ENCODE measurements around the gene NFIA.

GRCh38 chr1:61089338-61089737 lies 7.0 kb downstream of the NFIA start:
- TF ChIP-seq CTCF (IDR thresholded peaks at IDR 0.05) (no peak), POLR2A (IDR thresholded peaks at IDR 0.05) (no peak)
